Kasumi-1 (cell line): ENCODE measurements around the gene AMDHD2.
A peak's percentile ranks its signal among the peaks of the same experiment; 100 is the strongest.
"Not testable (repeated sequence)": the region's sequence is repeated elsewhere in the genome, so short reads cannot be mapped to it uniquely, and the experiment has no call there.

Experiments used
- DNase-seq, 2 experiments: peaks; one replicate each; lab custom pipeline; 2025; lab: John Stamatoyannopoulos, UW

AMDHD2 gene

GRCh38 chr16:2520097-2520783, at the start of gene AMDHD2:
Gene AMDHD2, plus strand, starts transcription at chr16:2520371. Its CDS starts 88 bp downstream, at chr16:2520459.
- DNase-seq = peak; percentile 60 to 68

GRCh38 chr16:2470603-2471015, 49.6 kb upstream of the AMDHD2 start:
- no peak for DNase-seq

- DNase-seq = no peak
Measured at GRCh38 chr16:2471016-2471652, 49.0 kb upstream of the AMDHD2 start, which contains the start of gene NTN3. Gene NTN3, plus strand, starts transcription at chr16:2471297. Its CDS starts 405 bp downstream, at chr16:2471702.

- no peak for DNase-seq
Measured at GRCh38 chr16:2471653-2472487, 48.3 kb upstream of the AMDHD2 start.

- no peak for DNase-seq
Measured at GRCh38 chr16:2472488-2472864, 47.7 kb upstream of the AMDHD2 start.

- no peak for DNase-seq
Measured at GRCh38 chr16:2472885-2473445, 47.2 kb upstream of the AMDHD2 start.

GRCh38 chr16:2473446-2473926, 46.7 kb upstream of the AMDHD2 start:
- no peak for DNase-seq

GRCh38 chr16:2473999-2474876, 45.9 kb upstream of the AMDHD2 start:
- no peak for DNase-seq

GRCh38 chr16:2474877-2475412, 45.2 kb upstream of the AMDHD2 start, which contains the start of gene TBC1D24:
Gene TBC1D24, plus strand, starts transcription at chr16:2475127. Its CDS starts 21,022 bp downstream, at chr16:2496149.
- DNase-seq = peak; percentile 14 to 29

- no peak for DNase-seq
Measured at GRCh38 chr16:2475413-2476344, 44.5 kb upstream of the AMDHD2 start.

GRCh38 chr16:2476345-2476720, 43.8 kb upstream of the AMDHD2 start:
- no peak for DNase-seq

- DNase-seq = no peak
Measured at GRCh38 chr16:2476741-2477140, 43.4 kb upstream of the AMDHD2 start.

GRCh38 chr16:2477327-2477726, 42.8 kb upstream of the AMDHD2 start:
- no peak for DNase-seq

- DNase-seq = no peak
Measured at GRCh38 chr16:2478279-2478678, 41.9 kb upstream of the AMDHD2 start.

- DNase-seq = not testable (repeated sequence)
Measured at GRCh38 chr16:2479996-2480395, 40.2 kb upstream of the AMDHD2 start.

- no peak for DNase-seq
Measured at GRCh38 chr16:2480948-2481347, 39.2 kb upstream of the AMDHD2 start.

- DNase-seq = no peak
Measured at GRCh38 chr16:2481676-2482075, 38.5 kb upstream of the AMDHD2 start.

- DNase-seq = no peak
Measured at GRCh38 chr16:2482249-2482648, 37.9 kb upstream of the AMDHD2 start.

- DNase-seq = no peak
Measured at GRCh38 chr16:2482708-2483534, 37.2 kb upstream of the AMDHD2 start.
